Retinal pigment epithelial cell (primary cell): Measurements from ENCODE around the gene PAX7.

Experiments
- DNase-seq: peaks from one replicate; pipeline ENCODE4 v3.0.0-alpha.2; 2010; ENCODE audit warnings: low read depth
- H3K4me3 ChIP-seq: 2 replicates; pipeline ENCODE4 v1.5.1; 2011; ENCODE audit warnings: mild to moderate bottlenecking, low read length, control low read depth, moderate library complexity
- TF ChIP-seq, protein P1 (sequence below): conservative IDR thresholded peaks from 2 replicates; pipeline ENCODE4 v1.5.1; 2011; ENCODE audit warnings: low read depth, low read length, control low read depth, inconsistent platforms

PAX7 gene

DNA sequence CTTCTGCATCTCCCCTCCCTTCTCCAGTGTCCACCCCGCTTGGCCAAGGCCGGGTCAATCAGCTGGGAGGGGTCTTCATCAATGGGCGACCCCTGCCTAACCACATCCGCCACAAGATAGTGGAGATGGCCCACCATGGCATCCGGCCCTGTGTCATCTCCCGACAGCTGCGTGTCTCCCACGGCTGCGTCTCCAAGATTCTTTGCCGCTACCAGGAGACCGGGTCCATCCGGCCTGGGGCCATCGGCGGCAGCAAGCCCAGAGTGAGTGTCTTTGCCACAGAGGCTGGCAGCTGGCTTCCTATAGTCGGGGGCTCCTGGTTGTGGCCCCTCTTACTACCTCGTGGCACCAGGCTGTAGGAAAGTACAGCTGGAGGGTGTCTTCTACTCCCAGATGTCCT lies 3.6 kb downstream of the PAX7 start:
- TF ChIP-seq, protein P1, sequence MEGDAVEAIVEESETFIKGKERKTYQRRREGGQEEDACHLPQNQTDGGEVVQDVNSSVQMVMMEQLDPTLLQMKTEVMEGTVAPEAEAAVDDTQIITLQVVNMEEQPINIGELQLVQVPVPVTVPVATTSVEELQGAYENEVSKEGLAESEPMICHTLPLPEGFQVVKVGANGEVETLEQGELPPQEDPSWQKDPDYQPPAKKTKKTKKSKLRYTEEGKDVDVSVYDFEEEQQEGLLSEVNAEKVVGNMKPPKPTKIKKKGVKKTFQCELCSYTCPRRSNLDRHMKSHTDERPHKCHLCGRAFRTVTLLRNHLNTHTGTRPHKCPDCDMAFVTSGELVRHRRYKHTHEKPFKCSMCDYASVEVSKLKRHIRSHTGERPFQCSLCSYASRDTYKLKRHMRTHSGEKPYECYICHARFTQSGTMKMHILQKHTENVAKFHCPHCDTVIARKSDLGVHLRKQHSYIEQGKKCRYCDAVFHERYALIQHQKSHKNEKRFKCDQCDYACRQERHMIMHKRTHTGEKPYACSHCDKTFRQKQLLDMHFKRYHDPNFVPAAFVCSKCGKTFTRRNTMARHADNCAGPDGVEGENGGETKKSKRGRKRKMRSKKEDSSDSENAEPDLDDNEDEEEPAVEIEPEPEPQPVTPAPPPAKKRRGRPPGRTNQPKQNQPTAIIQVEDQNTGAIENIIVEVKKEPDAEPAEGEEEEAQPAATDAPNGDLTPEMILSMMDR, result no peak
- DNase-seq, result no peak

DNA sequence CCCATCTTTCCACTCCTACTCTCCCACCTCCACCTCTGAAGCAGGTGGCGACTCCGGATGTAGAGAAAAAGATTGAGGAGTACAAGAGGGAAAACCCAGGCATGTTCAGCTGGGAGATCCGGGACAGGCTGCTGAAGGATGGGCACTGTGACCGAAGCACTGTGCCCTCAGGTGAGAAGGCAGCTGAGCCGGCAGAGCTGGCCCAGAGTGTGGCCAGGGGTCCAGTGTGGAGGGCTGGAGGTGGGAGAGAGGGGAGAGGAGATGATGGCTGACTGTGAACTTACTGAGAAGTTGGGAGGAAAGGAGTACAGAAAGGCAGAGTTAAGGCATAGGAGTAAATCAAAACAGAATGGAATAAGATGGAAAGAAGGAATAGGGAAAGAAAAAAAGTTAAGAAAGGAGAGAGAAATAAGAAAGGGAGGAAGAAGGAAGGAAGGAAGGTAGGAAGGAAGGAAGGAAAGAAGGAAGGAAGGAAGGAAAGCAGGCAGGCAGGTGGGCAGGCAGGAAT lies 4.5 kb downstream of the PAX7 start:
- TF ChIP-seq, protein P1, result no peak
- no peak for DNase-seq
- H3K4me3 ChIP-seq, result no peak overlapping the region

More for the DNA sequence above, 3.6 kb downstream of the PAX7 start:
- no peak overlapping the region for H3K4me3 ChIP-seq

DNA sequence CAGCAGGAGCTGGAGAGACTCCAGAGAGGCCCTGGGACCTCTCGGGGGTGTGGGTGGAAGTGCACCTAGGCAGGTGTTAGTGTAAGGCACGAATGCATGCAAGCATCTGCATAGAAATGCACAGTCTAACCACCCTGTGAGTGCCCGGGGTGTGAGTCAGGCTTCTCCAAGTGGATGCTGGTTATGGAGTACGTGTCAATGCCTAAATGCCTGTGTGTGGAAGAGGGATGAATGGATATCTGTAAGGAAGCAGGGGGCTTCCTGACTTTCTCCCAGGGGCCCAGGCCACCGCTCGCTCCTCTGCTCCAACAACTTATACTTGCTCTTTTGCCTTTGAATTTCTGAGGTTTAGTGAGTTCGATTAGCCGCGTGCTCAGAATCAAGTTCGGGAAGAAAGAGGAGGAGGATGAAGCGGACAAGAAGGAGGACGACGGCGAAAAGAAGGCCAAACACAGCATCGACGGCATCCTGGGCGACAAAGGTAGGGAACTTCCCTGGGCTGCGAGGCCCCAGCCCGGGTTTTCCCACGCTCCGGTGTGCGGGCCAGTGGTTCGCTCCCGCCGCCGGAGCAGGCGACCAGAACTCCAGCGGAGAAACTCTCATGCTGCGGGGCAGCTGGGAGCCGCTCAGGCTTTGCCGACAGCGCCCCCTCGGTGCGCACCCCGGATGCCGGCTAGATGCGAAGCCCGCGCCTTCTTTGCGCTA lies 5.4 kb downstream of the PAX7 start:
- TF ChIP-seq, protein P1, result no peak
- no peak overlapping the region for H3K4me3 ChIP-seq
- no peak for DNase-seq

DNA sequence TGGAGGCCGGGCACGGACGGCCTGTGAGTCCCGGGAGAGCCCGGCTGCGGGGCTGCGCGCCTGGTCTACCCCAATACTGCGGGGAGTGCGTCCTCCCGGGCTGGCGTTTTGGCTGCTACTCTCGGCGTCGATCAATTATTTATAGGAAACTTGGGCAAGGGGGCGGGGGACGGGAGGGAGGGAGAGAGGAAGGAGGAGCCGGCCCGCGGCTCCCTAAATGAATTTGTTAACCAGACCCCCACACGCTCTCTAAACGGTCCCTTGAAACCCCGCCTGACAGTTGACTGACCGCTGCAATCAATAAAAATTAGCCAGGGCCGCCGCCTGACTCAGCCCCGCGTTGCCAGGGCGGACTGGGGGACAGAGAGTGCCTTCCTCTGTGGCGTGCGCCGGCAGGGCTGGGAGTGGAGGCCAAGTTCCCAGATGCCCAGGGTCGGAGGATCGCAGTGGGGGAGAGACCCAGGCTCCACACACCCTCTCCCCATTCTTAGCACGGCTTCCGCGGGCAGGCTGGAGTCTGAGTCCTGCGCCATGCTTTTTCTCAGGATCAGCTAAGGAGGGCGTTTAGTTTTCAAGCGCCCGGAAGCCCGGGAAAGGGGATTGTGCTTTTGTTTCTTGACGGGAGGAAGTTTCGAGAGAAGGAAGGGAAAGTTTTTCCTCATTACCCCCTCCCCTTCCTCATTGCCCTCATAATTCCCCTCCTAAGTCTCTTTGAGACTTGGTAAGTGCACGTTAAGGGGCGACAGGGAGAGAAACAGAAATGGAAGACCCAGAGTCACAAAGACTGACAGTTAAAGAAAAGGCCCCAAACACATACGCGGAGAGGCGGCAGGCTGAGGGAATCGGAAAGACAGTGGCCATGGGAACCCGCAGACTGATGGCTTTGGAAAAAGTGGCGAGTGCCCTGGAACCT lies 6.2 kb downstream of the PAX7 start:
- no peak for DNase-seq
- TF ChIP-seq, protein P1, result no peak
- no peak overlapping the region for H3K4me3 ChIP-seq

DNA sequence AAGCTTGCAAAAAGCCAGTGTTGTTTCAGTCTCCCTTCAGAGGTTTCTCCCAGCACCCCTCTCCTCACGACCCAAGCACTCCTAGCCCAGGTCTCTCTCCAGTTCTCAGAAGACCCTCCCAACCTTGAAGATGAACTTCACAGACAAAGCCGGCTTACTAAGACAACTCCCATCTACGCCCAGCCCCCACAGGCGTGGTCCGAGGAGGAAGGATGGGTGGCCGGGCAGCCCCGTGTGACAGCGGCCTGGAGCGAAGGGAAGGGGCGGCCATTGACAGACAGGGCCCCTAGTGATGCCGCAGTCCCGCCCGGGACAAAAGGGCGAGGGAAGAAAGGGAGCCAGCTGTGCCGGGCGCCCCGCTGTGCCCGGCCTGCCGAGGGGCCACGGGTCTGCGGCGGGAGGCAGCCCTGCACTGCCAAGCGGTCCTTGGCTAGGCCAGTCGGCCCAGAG lies 6.9 kb downstream of the PAX7 start:
- TF ChIP-seq, protein P1, result no peak
- H3K4me3 ChIP-seq, result no peak overlapping the region
- DNase-seq, result no peak

DNA sequence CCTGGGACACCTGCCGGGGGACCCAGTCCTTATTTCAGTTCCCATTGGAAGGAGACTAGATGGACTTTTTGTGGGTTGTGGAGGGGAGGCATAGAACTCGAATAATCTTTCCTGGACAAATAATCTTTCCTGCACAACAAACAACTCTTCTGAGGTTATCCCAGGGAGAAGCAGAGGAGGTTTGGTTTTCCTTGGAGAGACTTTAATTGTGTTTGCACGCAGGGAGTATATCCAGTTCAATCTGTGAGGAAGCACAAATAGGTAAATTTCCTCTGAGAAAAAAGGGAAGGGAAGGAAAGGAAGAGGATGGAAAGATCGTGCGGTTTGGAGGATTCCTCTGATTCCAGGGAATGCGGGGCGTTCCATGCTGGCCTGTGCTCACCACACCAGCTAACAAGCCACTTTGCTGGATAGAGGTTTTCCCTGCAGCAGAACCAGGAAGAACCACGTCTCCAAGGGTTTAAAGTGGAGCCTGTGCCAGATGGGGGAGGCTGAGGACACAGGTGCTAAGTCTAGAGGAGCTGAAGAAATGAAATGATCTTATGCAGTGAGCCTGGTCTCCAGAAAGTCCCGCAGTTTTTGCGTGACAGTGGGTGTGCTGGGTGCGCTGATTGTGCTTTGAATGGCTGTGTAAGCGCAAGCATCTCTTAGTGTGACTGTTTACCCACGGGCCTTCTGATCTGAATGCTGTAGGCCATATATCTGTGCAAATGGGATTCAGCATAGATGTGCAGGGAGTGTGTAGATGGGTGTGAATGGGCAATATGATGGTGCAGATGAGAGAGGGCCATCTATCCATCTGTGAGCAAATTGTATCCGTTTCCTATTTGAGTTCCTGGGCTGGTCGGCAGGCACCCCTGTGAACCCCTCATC lies 7.6 kb downstream of the PAX7 start:
- no peak for DNase-seq
- no peak overlapping the region for H3K4me3 ChIP-seq
- TF ChIP-seq, protein P1, result no peak
